ENCODE data around the gene SIRPB2.
A peak's percentile ranks its signal among the peaks of the same experiment; 100 is the strongest.
"Not testable (repeated sequence)": the region's sequence is repeated elsewhere in the genome, so short reads cannot be mapped to it uniquely, and the experiment has no call there.

SIRPB2 gene

DNA sequence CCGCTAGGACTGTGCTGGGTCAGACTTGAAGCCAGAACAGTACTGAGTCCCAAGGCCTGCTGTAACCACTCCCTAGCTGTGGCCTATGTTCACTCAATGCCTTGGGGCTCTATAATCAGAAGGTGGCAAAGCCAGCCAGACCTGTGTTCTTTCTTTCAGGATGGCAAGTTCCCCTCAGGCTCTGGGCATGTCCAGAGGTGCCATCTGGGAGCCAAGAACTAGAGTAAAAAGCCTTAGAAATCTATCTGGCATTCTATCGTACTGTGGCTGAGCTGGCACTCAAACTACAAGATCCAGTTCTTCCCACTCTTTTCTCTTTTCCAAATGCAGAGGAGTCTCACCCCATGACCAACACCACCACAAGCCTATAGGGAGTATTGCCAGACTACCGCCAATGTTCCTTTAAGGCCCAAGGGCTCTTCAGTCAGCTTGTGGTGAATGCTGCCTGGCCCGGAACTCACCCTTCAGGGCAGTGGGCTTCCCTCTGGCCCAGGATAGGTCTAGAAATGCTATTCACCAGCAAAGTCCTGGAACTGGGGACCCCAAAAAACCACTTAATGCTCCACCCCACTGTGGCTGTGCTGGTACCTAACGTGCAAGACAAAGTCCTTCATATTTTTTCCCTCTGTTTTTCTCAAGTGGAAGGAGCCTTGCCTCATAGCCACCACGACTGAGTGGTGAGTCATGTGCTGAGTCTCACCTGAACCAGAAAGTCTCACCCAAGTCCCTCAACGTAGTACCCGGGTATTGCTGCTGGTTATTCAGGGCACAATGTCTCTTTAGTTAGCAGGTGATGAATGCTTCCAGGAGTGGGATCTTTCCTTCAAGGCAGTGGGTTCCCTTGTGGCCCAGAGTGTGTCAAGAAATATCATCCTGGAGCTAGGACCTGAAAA, 8.6 kb upstream of the SIRPB2 start:
- DNase-seq: no peak

DNA sequence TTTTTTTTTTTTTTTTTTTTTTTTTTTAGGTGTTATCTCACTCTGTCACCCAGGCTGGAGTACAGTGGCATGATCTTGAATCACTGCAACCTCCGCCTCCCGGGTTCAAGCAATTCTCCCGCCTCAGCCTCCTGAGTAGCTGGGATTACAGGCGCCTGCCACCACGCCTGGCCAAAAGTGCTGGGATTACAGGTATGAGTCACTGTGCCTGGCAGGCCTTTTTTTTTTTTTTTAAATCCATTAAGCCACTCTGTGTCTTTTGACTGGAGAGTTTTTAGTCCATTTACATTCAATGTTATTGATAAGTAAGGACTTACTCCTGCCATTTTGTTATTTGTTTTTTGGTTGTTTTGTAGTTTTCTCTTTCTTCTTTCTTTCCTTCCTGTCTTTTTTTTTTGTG, 6.2 kb upstream of the SIRPB2 start:
- DNase-seq: not testable (repeated sequence)

DNA sequence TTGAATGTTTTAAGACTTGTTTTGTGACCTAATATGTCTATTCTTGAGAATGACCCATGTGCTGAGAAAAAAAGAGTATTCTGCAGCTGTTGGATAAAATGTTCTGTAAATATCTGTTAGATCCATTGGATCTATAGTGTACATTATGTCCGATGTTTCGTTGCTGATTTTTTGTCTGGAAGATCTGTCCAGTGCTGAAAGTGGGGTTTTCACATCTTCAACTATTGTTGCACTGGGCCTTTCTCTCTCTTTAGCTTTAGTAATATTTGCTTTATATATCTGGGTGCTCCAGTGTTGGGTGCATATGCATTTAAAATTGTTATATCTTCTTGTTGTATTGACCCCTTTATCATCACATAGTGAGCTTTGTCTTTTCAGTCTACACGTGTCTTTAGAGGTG, 5.7 kb upstream of the SIRPB2 start:
- no peak for DNase-seq

DNA sequence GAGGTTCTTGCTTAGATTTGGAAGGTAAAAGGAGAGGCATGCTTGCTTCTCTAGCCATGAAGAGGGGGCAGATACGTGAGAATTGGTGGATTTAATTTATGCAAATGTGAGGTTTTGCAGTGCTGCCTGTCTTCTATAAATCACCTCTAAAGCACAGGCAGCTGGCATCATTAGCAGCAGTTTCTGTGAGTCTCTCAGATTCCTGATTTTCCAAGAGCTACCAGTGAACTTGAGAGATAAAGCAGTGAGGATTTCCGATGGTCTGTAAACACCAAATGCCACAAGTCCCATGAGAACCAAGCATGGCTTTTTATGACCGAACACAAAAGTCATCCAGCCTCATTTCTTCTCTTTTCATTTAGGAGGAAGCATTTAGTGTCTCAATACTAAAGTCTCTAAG, 3.2 kb upstream of the SIRPB2 start:
- no peak for DNase-seq

DNA sequence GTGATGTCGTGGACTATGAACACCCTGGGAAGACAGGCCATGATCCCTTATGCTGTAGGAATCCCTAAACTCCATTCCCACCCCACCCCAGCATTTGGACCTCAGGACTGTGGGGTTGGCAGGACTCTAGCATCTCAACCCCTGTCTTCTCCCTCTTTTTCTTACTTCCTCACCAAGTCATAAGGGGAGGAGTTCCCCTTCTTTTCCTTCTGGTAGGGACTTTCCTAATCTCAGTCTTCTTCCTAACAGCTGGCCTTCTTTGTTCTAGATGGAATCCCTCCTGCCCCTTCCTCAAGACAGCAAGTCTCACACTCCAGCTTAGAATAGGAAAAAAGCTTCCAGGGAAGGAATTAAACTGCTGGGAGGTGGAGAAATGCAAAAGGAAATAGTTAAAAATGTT, 2.3 kb upstream of the SIRPB2 start:
- no peak for DNase-seq

DNA sequence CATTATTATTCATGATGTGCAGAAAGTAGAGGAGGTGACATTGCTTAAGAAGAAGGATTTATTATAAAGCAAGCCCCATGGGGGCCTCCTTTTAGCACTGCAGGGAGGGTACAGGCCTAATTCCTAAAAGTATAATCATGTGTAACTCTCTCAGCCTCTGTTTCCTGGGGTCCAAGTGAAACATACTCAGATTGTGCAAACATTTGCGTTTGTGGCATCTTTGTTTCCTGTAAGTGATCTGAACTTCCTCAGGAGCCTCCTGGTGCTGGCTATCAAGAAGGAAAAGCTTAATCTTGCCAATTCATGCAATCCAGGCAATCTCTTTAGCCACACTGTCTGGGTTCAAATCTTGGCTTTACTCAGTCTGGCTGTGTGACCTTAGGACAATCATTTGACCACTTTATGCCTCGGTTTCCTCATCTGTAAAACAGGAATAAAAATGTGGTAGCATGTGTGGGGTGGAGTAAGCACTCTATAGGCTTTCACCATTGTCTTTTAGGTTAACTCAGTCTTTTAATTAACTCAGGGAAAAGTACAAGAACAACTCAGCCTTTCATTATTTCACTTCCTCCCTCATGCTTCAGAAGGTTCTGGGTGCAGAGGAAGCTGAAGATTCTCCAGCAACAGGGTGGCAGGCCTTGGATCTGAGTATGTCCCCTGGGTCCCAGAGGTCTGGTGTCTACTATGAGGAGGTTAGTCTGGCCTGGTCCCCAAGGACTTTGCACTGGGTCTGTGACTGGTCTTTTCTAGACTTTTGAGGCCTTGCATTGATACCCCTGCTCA, 831 bp upstream of the SIRPB2 start:
- DNase-seq: peak; percentile 60 to 64

DNA sequence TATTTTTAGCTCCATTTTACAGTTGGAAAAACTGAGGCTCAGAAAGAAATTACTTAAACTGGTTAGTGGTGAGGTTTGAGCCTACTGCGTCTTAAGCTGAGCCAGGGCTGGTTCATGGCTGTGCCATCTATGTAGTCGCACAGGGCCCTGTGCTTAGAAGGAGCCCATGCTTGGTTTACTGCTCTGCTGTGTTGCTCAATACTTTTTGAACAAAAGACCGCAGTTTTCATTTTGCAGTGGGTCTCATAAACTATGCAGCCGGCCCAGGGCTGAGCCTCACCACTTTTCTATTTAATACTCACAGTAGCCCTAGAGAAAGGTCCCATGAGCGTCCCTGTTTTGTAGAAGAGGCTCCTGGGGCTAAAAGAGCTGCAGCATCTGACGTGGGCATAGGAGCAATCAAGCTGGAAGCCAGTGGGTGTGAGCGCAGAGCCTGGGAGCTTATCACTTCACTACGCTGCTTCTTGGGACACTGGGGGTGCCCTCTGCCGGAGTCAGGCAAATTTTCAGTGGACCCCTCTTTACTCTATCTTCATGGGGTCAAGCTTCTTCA, 501 bp downstream of the SIRPB2 start:
- peak; percentile 15 to 20 for DNase-seq

DNA sequence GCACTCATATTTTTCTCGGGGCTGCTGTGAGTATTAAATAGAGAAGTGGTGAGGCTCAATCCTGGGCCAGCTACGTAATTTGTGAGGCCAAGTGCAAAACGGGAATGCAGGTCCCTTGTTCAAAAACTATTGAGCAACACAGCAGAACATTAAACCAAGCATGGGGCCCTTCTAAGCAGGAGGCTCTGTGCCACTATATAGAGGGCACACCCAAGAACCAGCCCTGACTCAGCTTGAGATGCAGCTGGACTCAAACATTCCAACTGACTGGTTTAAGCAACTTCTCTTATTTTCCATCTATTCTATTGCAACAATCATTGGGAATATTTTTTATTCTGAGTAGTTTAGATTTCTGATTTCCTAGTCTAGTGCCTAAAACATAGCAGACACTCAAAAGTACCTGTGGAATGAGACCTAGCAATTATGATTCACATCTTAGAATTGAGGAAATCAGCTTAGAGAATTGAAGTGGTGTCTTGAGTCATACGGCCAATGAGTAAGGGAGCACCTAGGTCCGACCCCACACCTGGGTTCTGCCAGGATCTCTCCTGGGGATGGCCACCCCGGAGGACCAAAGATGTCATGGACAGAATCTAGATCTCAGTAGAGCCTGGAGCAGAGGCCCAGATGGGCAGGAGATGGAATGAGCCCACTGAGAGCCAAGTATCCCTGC, 1.3 kb downstream of the SIRPB2 start:
- DNase-seq: peak; percentile 62 to 69

DNA sequence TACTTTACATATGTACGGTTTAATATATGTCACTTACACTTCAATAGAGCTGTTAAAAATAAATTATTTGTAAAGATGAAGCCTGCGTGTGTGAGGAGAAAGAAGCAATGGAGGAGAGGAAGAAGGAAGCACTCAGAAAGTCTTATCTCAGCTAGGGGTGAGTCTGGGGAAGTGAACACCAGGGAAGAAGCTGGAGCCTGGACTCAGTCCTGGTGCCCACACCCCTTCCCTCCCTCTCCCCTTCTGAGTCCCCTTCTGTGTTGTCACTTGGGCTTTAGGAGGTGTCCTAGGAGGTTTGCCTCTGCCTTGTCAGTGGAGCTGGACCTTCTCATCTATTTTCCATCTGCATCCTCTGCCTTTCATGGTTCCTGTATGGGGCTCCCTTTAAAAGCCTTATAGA, 1.9 kb downstream of the SIRPB2 start:
- DNase-seq: peak; percentile 45 to 49

DNA sequence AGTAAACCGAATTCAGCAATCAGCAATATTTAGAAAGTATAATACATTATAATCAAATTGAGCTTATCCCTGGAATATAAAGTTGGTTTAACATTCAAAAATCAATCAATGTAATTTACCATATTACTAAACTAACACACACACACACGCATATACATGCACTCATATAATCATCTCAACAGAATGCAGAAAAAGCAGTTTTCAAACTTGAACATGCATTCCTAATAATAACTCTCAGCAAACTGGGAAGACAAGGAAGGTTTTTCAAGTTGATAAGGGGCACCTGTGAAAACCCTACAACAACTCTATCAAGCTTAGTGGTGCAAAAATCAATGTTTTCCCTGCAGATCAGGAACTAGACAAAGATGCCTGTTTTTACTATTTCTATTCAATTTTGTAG, 4.7 kb downstream of the SIRPB2 start:
- DNase-seq: no peak

DNA sequence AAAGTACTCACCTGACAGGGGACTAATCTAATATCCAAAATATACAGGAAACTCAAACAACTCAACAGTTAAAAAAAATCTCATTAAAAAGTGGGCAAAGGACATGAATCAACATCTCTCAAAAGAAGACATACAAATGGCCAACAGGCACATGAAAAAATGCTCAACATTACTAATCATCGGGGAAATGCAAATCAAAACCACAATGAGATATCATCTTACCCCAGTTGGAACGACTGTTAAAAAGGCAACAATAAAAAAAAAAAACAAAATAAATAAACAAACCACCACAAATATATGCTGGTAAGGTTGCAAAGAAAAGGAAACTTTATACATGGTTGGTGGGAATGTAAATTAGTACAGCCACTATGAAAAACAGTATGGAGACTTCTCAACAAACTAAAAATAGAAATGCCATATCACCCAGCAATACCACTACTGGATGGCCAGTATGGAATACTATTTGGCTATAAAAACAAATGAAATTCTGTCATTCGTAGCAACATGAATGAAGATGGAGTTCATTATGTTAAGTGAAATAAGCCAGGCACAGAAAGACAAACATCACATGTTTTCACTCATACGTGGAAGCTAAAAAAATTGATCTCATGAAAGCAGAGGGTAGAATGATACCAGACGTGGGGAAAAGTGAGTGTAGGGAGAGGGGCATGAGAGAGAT, 6.6 kb downstream of the SIRPB2 start:
- no peak for DNase-seq

DNA sequence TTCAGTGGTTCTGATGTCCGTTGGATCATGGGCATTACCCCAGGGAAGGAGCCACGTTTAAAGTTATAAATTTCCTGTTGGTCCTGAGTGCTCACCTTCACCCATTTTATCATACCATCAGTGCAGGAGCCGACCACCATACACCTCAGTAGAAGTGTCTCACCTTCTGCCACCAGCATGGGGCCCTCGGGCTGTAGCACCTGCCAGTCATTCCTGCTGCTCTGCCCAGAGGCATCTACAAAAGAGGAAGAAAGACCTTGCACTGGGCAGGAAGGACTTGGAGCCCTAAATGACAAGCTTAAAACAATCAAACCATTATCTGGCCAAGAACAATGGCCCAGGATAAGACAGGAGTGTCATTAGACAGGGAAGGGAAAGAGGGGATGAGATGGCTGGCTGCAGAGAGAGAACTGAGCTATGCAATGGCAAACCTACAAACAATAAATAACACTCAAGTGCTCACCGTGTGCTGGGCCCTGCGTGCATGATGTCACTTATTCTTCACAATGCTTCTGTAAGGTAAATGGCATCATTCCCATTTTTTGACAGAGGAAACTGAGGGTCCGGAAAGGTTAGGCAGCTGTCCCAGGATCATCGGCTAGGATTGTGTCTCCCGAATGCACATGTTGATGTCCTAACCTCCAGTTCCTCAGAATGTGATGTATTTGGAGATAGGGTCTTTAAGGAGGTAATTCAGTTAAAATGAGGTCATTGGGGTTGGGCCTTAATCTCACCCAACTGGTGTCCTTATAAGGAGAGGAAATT, 11.2 kb downstream of the SIRPB2 start:
- DNase-seq: no peak

DNA sequence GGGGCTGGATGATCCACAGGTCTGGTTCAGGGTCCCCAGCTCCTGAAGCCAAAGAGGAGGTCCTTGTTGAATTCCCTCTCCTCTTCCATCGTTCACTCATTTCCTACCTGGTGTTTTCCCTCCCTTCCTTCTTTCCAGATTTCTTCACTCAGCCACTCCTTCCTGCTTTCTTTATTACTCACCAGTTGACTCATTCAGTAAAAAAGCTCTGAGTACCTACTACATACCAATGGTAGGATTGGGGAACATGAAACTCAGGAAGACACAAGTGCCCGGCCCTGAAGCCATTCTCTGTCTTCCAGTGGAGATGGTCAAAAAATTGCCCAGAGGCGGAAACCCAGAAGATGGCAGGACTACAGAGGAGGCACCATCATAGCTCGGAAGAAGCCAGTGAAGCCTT, 12.7 kb downstream of the SIRPB2 start:
- DNase-seq: no peak

DNA sequence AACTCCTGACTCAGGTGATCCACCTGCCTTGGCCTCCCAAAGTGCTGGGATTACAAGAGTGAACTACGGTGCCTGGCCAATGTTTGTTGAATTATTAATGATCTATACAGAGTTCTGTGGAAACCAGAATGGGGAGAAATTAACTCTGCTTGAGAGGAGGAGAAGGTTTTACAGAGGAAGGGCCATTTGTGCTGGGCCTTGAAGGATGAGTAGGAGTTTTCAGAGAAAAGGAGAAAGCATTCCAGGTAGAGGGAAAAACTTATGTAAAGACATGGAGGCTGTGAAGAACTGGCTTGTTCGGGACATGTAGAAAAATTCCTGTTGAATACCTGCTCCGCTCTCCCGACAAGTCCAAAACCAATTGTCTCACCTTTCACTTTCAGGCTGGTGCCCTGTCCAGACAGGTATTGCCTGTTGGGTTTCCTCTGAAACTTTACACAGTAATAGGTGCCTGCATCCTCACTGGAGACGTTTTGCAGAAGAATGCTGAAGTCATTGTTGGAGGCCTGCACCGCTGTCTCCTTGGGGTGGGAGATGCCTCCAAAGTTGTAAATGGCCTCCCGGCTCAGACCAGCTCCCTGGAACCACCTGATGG, 13.2 kb downstream of the SIRPB2 start:
- DNase-seq: no peak

DNA sequence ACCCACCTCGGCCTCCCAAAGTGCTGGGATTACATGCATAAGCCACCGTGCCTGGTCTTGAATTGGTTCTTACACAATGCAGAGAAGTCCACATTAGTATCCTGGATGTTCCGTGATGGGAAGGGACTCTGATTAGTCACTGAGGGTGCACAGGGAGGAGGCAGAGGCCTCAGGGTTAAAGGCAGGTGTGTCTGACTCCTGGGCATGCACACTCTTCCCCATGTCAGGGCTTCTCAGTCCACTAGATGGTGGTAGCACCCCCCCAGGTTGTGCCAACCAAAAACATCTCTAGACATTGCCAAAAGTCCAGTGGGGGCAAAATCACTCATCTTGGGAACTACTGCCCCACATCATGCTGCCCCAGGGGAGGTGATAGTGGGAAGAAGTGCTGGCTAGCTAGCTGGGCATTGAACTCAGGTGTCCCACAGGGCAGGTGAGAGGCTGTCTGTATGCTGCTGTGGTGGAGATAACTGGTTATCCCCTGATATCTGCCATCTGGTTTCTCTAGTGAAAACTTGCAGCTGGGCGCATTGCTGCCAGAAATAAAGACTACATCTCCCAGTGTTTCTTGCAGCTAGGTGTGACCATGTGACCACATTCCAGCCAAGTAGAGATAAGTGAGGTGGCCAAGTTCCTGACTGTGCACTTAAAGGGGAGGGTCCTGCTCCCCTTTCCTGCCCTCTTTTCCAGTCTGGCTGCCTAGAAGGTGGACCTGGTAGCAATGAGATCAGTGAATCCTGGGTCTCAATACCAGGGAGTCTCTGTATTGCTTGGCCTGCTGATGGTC, 16.2 kb downstream of the SIRPB2 start:
- peak; percentile 8 to 11 for DNase-seq

DNA sequence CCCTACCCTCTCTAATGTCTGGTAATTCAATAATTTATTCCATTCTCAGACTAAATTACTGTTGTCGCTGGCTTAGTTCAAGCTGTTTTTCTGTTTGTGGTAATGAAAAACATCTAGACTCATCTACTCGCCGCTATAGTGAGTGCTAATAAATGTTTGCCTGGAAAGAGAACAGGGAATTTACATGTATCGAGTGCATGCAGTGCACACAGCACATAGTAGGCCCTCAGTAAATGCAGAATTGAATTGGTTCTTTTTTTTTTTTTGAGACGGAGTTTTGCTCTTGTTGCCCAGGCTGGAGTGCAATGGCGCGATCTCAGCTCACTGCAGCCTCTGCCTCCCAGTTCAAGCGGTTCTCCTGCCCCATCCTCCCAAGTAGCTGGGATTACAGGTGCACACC, 16.9 kb downstream of the SIRPB2 start:
- DNase-seq: no peak

DNA sequence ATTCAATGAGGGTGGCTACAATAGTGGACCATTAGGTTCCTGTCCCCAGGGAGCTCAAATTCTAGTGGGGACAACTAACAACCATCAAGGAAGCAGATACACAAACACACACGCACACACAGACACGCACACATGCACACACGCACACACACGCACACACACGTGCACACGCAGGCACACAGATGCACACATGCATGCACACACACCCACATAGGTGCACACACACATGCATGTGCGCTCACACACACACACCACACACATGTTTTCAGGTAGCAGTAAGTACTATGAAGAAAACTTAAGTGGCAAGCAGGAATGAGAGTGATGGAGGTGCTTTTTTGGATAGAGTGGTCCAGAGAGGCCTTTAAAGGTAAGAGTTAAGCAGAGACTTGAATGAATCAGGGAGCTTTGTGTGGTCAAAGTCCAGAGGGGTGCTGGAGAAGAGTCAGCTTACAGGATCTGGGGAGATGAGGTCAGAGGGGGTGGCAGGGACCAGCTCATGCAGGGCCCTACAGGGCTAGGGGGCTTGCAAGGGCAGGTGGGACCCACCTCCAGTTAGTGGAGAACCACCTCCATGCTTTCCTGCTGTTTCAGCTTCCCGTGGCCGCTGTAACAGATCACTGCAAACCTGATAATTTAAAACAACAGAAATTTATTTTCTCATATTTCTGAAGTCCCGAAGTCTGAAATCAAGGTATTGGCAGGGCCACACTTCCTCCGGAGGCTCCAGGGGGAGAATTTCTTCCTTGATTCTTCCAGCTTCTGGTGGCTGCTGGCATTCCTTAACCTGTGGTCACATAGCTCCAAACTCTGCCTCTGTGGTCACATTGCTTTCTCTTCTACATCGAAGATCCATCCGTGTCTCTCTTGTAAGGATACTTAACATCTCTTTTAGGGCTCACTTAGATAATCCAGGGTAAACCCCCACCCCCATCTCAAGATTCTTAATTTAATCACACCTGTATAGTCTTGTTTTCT, 17.7 kb downstream of the SIRPB2 start:
- DNase-seq: no peak

DNA sequence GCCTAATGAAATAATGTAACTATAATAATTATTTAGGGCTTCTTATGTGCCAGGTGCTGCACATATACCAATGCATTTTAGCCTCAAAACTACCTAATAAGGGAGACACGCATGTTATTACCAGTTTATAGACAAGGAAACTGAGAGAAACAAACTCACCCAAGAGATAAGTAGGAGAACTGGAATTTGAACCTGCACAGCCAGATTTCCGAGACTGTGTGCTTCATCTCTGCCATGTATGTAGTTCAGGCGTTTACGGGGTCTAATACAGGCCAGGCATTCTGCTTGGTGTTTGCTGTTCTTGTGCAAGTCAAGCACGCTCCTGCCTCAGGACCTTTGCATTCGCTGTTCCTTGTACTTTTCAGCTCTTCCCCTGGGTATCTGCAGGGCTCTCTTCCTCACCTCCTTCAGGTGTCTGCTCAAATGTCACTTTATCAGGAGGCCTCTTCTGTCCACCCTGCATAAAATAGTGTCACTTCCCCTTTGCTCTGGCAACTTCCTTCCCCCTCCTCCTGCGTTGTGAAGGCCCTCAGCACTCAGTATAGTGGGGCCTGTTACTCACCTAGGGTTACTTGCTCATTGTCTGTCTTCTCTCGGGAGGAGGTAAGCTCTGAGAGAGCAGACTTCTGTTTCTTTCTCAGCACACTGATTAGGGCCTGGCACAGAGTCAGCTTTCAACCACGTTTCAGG, 18.5 kb downstream of the SIRPB2 start:
- peak; percentile 44 to 61 for DNase-seq

DNA sequence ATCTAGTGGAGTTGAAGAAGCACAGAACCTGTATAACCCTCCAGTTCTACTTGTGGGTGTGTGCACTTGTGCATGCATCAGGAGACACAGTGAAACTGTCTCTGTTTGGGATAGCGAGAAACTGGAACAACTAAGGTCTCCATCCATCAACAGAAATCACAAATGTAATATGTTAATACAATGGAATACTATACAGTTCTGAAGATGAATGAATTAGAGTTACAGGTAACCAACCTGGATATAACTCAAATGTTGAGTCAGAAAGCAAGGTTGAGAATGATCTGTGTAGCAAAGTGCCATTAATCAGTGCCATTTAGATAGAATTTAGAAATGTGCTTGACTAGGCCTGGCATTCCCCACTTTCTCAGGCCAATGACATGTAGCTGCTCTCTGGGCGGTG, 20.0 kb downstream of the SIRPB2 start:
- no peak for DNase-seq

All from Kasumi-1 (cell line).